Neural cell (in vitro differentiated cells): Measurements from ENCODE around the gene DPP7. TPM values are rescaled to one million over a fixed set of nuclear protein-coding genes. Genes with fewer than 3 reads are reported as not detected.
"Not testable (repeated sequence)": the region's sequence is repeated elsewhere in the genome, so short reads cannot be mapped to it uniquely, and the experiment has no call there.

Source experiments
- H2AFZ ChIP-seq: fragments of 200-600, 300-800 bp; sonication (generic), shearing (Covaris generic); 2 replicates; pipeline ENCODE4 v1.6.0; 2014; ENCODE audit warnings: low read depth, mild to moderate bottlenecking, antibody characterized with exemption, low read length, moderate library complexity
- H3F3A ChIP-seq: fragments of 200-600 bp; shearing (Covaris generic); 2 replicates; pipeline ENCODE4 v1.6.1; 2016; ENCODE audit warnings: mild to moderate bottlenecking, moderate library complexity, mixed read lengths, antibody characterized with exemption, low read length; ENCODE audit not compliant: insufficient read depth, poor library complexity, severe bottlenecking
- H3K27ac ChIP-seq: fragments of 200-600, 300-800 bp; sonication (generic), shearing (Covaris generic); 2 replicates; pipeline ENCODE4 v1.5.1; 2014; ENCODE audit warnings: mild to moderate bottlenecking, low read length, moderate library complexity
- H3K27me3 ChIP-seq: fragments of 300-800, 200-600 bp; sonication (generic), shearing (Covaris generic); 2 replicates; pipeline ENCODE4 v1.6.0; 2014; ENCODE audit warnings: mild to moderate bottlenecking, low read depth, low read length, moderate library complexity; ENCODE audit not compliant: insufficient read depth
- H3K36me3 ChIP-seq: fragments of 300-800, 200-600 bp; sonication (generic), shearing (Covaris generic); 2 replicates; pipeline ENCODE4 v1.5.1; 2014; ENCODE audit warnings: mild to moderate bottlenecking, antibody characterized with exemption, low read length, moderate library complexity; ENCODE audit not compliant: insufficient read depth
- H3K4me2 ChIP-seq: fragments of 300-800, 200-600 bp; sonication (generic), shearing (Covaris generic); 2 replicates; pipeline ENCODE4 v1.6.0; 2014; ENCODE audit warnings: mild to moderate bottlenecking, low read length
- H3K4me3 ChIP-seq: fragments of 300-800, 200-600 bp; sonication (generic), shearing (Covaris generic); 2 replicates; pipeline ENCODE4 v1.5.1; 2014; ENCODE audit warnings: mild to moderate bottlenecking, low read length, moderate library complexity
- H3K79me2 ChIP-seq: fragments of 200-600 bp; shearing (Covaris generic); replicated peaks from 2 replicates; pipeline ENCODE4 v1.6.0; 2014; ENCODE audit warnings: mild to moderate bottlenecking, low read length, moderate library complexity; ENCODE audit not compliant: insufficient read depth
- H3K9ac ChIP-seq: fragments of 300-800, 200-600 bp; sonication (generic), shearing (Covaris generic); 2 replicates; pipeline ENCODE4 v1.6.1; 2016; ENCODE audit warnings: mild to moderate bottlenecking, low read length, mixed read lengths
- H3K9me2 ChIP-seq: fragments of 200-600 bp; shearing (Covaris generic); 2 replicates; pipeline ENCODE4 v1.6.1; 2016; ENCODE audit warnings: mild to moderate bottlenecking, low read length, mixed read lengths; ENCODE audit not compliant: insufficient read depth
- H3K9me3 ChIP-seq: fragments of 200-600, 300-800 bp; sonication (generic), shearing (Covaris generic); 2 replicates; pipeline ENCODE4 v1.6.1; 2016; ENCODE audit warnings: mild to moderate bottlenecking, mixed run types, low read length, moderate library complexity, mixed read lengths
- H4K20me1 ChIP-seq: fragments of 200-600 bp; shearing (Covaris generic); 2 replicates; pipeline ENCODE4 v1.6.1; 2016; ENCODE audit warnings: mild to moderate bottlenecking, mixed run types; ENCODE audit not compliant: insufficient read depth
- CTCF ChIP-seq: fragments of 450-650 bp; IDR thresholded peaks from 2 replicates; pipeline ENCODE4 v1.5.1; 2014; ENCODE audit warnings: antibody characterized with exemption, mild to moderate bottlenecking, moderate library complexity; ENCODE audit not compliant: poor library complexity, severe bottlenecking
- EP300 ChIP-seq: fragments of 450-650 bp; conservative IDR thresholded peaks from 2 replicates; pipeline ENCODE4 v1.6.1; 2014; ENCODE audit warnings: antibody characterized with exemption, mild to moderate bottlenecking, moderate library complexity; ENCODE audit not compliant: poor library complexity, severe bottlenecking
- EZH2 ChIP-seq: fragments of 200-600, 300-800 bp; shearing (Covaris generic), sonication (generic); IDR thresholded peaks from 2 replicates; pipeline ENCODE4 v1.6.1; 2014; ENCODE audit warnings: antibody characterized with exemption, low read length, borderline replicate concordance, mild to moderate bottlenecking; ENCODE audit not compliant: insufficient read depth, poor library complexity, severe bottlenecking
- MXI1 ChIP-seq: fragments of 450-650 bp; conservative IDR thresholded peaks from 2 replicates; pipeline ENCODE4 v1.6.1; 2014; ENCODE audit warnings: antibody characterized with exemption, mild to moderate bottlenecking; ENCODE audit not compliant: poor library complexity, severe bottlenecking
- POLR2AphosphoS5 ChIP-seq: IDR thresholded peaks from 2 replicates; pipeline ENCODE4 v1.6.1; 2012
- RAD21 ChIP-seq: fragments of 450-650 bp; conservative IDR thresholded peaks from 2 replicates; pipeline ENCODE4 v1.6.1; 2014; ENCODE audit warnings: antibody characterized with exemption, mild to moderate bottlenecking, moderate library complexity
- REST ChIP-seq: IDR thresholded peaks from 2 replicates; pipeline ENCODE4 v1.6.1; 2012; ENCODE audit warnings: borderline replicate concordance
- SMC3 ChIP-seq: fragments of 450-650 bp; conservative IDR thresholded peaks from 2 replicates; pipeline ENCODE4 v1.6.1; 2014; ENCODE audit warnings: antibody characterized with exemption, mild to moderate bottlenecking, moderate library complexity; ENCODE audit not compliant: poor library complexity
- TAF1 ChIP-seq: IDR thresholded peaks from 2 replicates; pipeline ENCODE4 v1.6.1; 2012; ENCODE audit warnings: low read depth
- polyA plus RNA-seq: library from polyadenylated mRNA; depleted of rRNA; stranded (reverse); fragments of >200 nt; gene quantifications from 2 replicates; pipeline ENCODE4 v1.2.3, GENCODE V29; 2014

The DPP7 gene
- polyA plus RNA-seq, 1 donor from 2014 or later = 23.3 TPM

GRCh38 chr9:137123468-137123837 is 8.9 kb upstream of the DPP7 start:
- no peak overlapping the region for H2AFZ ChIP-seq
- no peak overlapping the region for H3K27ac ChIP-seq
- no peaks in the 10 kb centered on the region for H3K27me3 ChIP-seq
- H3F3A ChIP-seq = no peaks in the 10 kb centered on the region
- H4K20me1 ChIP-seq = no peaks in the 10 kb centered on the region
- H3K36me3 ChIP-seq = no peaks in the 10 kb centered on the region
- H3K9me3 ChIP-seq = no peaks in the 10 kb centered on the region
- H3K4me3 ChIP-seq = no peak overlapping the region
- H3K4me2 ChIP-seq = no peak overlapping the region
- H3K9me2 ChIP-seq = no peaks in the 10 kb centered on the region
- H3K9ac ChIP-seq = no peak overlapping the region
- TF ChIP-seq TAF1 (no peak), SMC3 (no peak), RAD21 (no peak), CTCF (no peak), POLR2AphosphoS5 (no peak), REST (no peak), EP300 (no peak), EZH2 (no peak), MXI1 (no peak)
- peaks cover 10% of the 10 kb centered on the region for H3K79me2 ChIP-seq

GRCh38 chr9:137122796-137123467 is 8.4 kb upstream of the DPP7 start:
- H3F3A ChIP-seq, H3K9ac ChIP-seq, H3K79me2 ChIP-seq, H3K27me3 ChIP-seq, H3K36me3 ChIP-seq, H2AFZ ChIP-seq, H3K9me3 ChIP-seq, H4K20me1 ChIP-seq, H3K4me3 ChIP-seq, H3K9me2 ChIP-seq, H3K4me2 ChIP-seq, H3K27ac ChIP-seq: not testable (repeated sequence)

- not testable (repeated sequence) for H3F3A ChIP-seq, H3K36me3 ChIP-seq, H3K4me3 ChIP-seq, H4K20me1 ChIP-seq, H3K9ac ChIP-seq, H3K79me2 ChIP-seq, H3K9me2 ChIP-seq, H3K27ac ChIP-seq, H3K27me3 ChIP-seq, H2AFZ ChIP-seq, H3K4me2 ChIP-seq, H3K9me3 ChIP-seq
Observed at GRCh38 chr9:137121927-137122795, 7.6 kb upstream of the DPP7 start.

- H3K79me2 ChIP-seq, H3K4me3 ChIP-seq, H3K27me3 ChIP-seq, H2AFZ ChIP-seq, H4K20me1 ChIP-seq, H3K36me3 ChIP-seq, H3K9ac ChIP-seq, H3K4me2 ChIP-seq, H3K9me2 ChIP-seq, H3F3A ChIP-seq, H3K9me3 ChIP-seq, H3K27ac ChIP-seq: not testable (repeated sequence)
Observed at GRCh38 chr9:137118092-137118603, 3.6 kb upstream of the DPP7 start.
